Chondrocyte (in vitro differentiated cells): ENCODE measurements around the gene CTR9. TPM values are rescaled to one million over a fixed set of nuclear protein-coding genes. Genes with fewer than 3 reads are reported as not detected.

Source experiments
- DNase-seq: peaks from one replicate; pipeline ENCODE4 v3.0.0; 2021; ENCODE audit warnings: mixed read lengths, low spot score
- H3K27ac Mint-ChIP-seq: one replicate; pipeline ENCODE4 v1.8.0; 2021; ENCODE audit warnings: mild to moderate bottlenecking, moderate library complexity, mixed read lengths; ENCODE audit not compliant: unreplicated experiment
- H3K27me3 Mint-ChIP-seq: 2 replicates; pipeline ENCODE4 v1.8.0; 2021; ENCODE audit warnings: low read depth, mixed read lengths
- H3K36me3 Mint-ChIP-seq: 2 replicates; pipeline ENCODE4 v1.8.0; 2021; ENCODE audit warnings: low read depth, mixed read lengths
- H3K4me1 Mint-ChIP-seq: 2 replicates; pipeline ENCODE4 v1.8.0; 2021; ENCODE audit warnings: low read depth, mild to moderate bottlenecking, mixed read lengths
- H3K4me3 Mint-ChIP-seq: one replicate; pipeline ENCODE4 v1.8.0; 2021; ENCODE audit warnings: mild to moderate bottlenecking, moderate library complexity, mixed read lengths; ENCODE audit not compliant: unreplicated experiment
- H3K9me3 Mint-ChIP-seq: 2 replicates; pipeline ENCODE4 v1.8.0; 2021; ENCODE audit warnings: low read depth, mixed read lengths
- CTCF ChIP-seq: fragments of 200-600 bp; sonication (generic); IDR thresholded peaks from 2 replicates; pipeline ENCODE4 v1.5.0; 2021; ENCODE audit warnings: antibody characterized with exemption, mild to moderate bottlenecking, moderate library complexity
- total RNA-seq: library from RNA; stranded (reverse); gene quantifications from 3 replicates; pipeline ENCODE4 v1.2.1, GENCODE V29; 2021

CTR9 gene
- total RNA-seq, 1 donor from 2014 or later: 24.7 TPM

GRCh38 chr11:10751581-10751940 is 515 bp downstream of the CTR9 start:
- DNase-seq: no peak
- Mint-ChIP-seq H3K27ac (peak overlapping the region; percentile 95), H3K9me3 (no peaks in the 10 kb centered on the region), H3K36me3 (peaks cover 10% of the 10 kb centered on the region), H3K4me3 (peak overlapping the region; percentile 93), H3K4me1 (peaks cover 8% of the 10 kb centered on the region), H3K27me3 (no peaks in the 10 kb centered on the region)
- TF ChIP-seq CTCF: no peak

- H3K4me3 Mint-ChIP-seq: peak overlapping the region; percentile 93
- H3K36me3 Mint-ChIP-seq: peaks cover 15% of the 10 kb centered on the region
- no peaks in the 10 kb centered on the region for H3K9me3 Mint-ChIP-seq
- no peaks in the 10 kb centered on the region for H3K27me3 Mint-ChIP-seq
- no peak for TF ChIP-seq CTCF
- peaks cover 8% of the 10 kb centered on the region for H3K4me1 Mint-ChIP-seq
- no peak for DNase-seq
- H3K27ac Mint-ChIP-seq: peak overlapping the region; percentile 95
These were observed 1.0 kb downstream of the CTR9 start for GRCh38 chr11:10752061-10752460.

- DNase-seq: no peak
- TF ChIP-seq CTCF: no peak
- Mint-ChIP-seq H3K27me3 (no peaks in the 10 kb centered on the region), H3K9me3 (no peaks in the 10 kb centered on the region), H3K4me1 (peaks cover 8% of the 10 kb centered on the region), H3K27ac (no peak overlapping the region), H3K36me3 (peaks cover 15% of the 10 kb centered on the region), H3K4me3 (peak overlapping the region; percentile 93)
These were observed 1.4 kb downstream of the CTR9 start for GRCh38 chr11:10752486-10752885.

- no peak overlapping the region for H3K27ac Mint-ChIP-seq
- DNase-seq: no peak
- no peaks in the 10 kb centered on the region for H3K4me1 Mint-ChIP-seq
- H3K36me3 Mint-ChIP-seq: peaks cover 22% of the 10 kb centered on the region
- H3K9me3 Mint-ChIP-seq: no peaks in the 10 kb centered on the region
- H3K4me3 Mint-ChIP-seq: no peak overlapping the region
- H3K27me3 Mint-ChIP-seq: no peaks in the 10 kb centered on the region
- TF ChIP-seq CTCF: peak; percentile 52
These were observed 7.9 kb downstream of the CTR9 start for GRCh38 chr11:10758957-10759356.

- H3K27me3 Mint-ChIP-seq: no peaks in the 10 kb centered on the region
- no peaks in the 10 kb centered on the region for H3K9me3 Mint-ChIP-seq
- no peak for TF ChIP-seq CTCF
- no peak for DNase-seq
- no peak overlapping the region for H3K4me3 Mint-ChIP-seq
- H3K27ac Mint-ChIP-seq: no peak overlapping the region
- no peaks in the 10 kb centered on the region for H3K4me1 Mint-ChIP-seq
- peaks cover 23% of the 10 kb centered on the region for H3K36me3 Mint-ChIP-seq
These were observed 10.1 kb downstream of the CTR9 start for GRCh38 chr11:10761085-10761698.
